Breast epithelium (tissue), 4 donors: Measurements from ENCODE around the gene CYREN. TPM values are rescaled to one million over a fixed set of nuclear protein-coding genes. Genes with fewer than 3 reads are reported as not detected.
"Not testable (repeated sequence)": the region's sequence is repeated elsewhere in the genome, so short reads cannot be mapped to it uniquely, and the experiment has no call there.

Source experiments
- DNase-seq, 2 donors: peaks; one replicate each; pipeline ENCODE4 v3.0.0-alpha.2; 2019; ENCODE audit warnings: low spot score in 2 of 2
- H3K27ac ChIP-seq, 2 donors: fragments of 200-600 bp; sonication (generic) in 1 of 2; one replicate each; pipeline ENCODE4 v1.5.1; 2016 to 2019; ENCODE audit warnings: mild to moderate bottlenecking in 1 of 2
- H3K27me3 ChIP-seq, 2 donors: fragments of 200-600 bp; sonication (generic) in 1 of 2; one replicate each; pipeline versions ENCODE4 v1.5.1 to v1.6.0; 2017 to 2019; ENCODE audit warnings: control low read depth in 1 of 2, mild to moderate bottlenecking in 1 of 2
- H3K36me3 ChIP-seq: fragments of 200-600 bp; one replicate; pipeline ENCODE4 v1.5.1; 2019
- H3K4me1 ChIP-seq, 2 donors: fragments of 200-600 bp; sonication (generic); one replicate each; pipeline ENCODE4 v1.5.1; 2016 to 2019; ENCODE audit warnings: control low read depth in 1 of 2
- H3K4me3 ChIP-seq, 3 donors: fragments of 200-600 bp; sonication (generic); 1 replicate in 2 of 3; 2 replicates in 1 of 3; pipeline ENCODE4 v1.5.1; 2016 to 2019; ENCODE audit warnings: mild to moderate bottlenecking in 3 of 3, moderate library complexity in 2 of 3
- H3K9me3 ChIP-seq, 2 donors: fragments of 200-600 bp; sonication (generic) in 1 of 2; one replicate each; pipeline ENCODE4 v1.5.1; 2016 to 2019; ENCODE audit warnings: control low read depth in 1 of 2
- POLR2A ChIP-seq: fragments of 450-650 bp; IDR thresholded peaks from one replicate; pipeline ENCODE4 v1.6.1; 2016; ENCODE audit warnings: antibody characterized with exemption, mild to moderate bottlenecking, moderate library complexity
- POLR2AphosphoS5 ChIP-seq, 3 donors: sonication (generic); formaldehyde crosslinking; IDR thresholded peaks; one replicate each; pipeline ENCODE4 v1.6.1; 2017; ENCODE audit warnings: antibody characterized with exemption in 3 of 3
- intact Hi-C: fragments of 100-400 bp; cut with DNase I; formaldehyde crosslinking; loops from one replicate; pipeline ENCODE4 v1.15.1; 2023; ENCODE audit warnings: low total_unique reads
- total RNA-seq, 3 donors: library from RNA; depleted of rRNA; stranded (reverse); fragments of >200 nt; gene quantifications; one replicate each; pipeline ENCODE4 v1.1.0, GENCODE V29; 2016
- TF ChIP-seq, protein P1 (sequence below), 3 donors: fragments of 450-650 bp; IDR thresholded peaks; one replicate each; pipeline ENCODE4 v1.5.1; 2016 to 2017; ENCODE audit warnings: antibody characterized with exemption in 3 of 3, mild to moderate bottlenecking in 3 of 3, moderate library complexity in 3 of 3

Gene CYREN
- total RNA-seq, 3 donors from 2014 or later, result 36.8 to 41.6 (median 41.6) TPM

DNA sequence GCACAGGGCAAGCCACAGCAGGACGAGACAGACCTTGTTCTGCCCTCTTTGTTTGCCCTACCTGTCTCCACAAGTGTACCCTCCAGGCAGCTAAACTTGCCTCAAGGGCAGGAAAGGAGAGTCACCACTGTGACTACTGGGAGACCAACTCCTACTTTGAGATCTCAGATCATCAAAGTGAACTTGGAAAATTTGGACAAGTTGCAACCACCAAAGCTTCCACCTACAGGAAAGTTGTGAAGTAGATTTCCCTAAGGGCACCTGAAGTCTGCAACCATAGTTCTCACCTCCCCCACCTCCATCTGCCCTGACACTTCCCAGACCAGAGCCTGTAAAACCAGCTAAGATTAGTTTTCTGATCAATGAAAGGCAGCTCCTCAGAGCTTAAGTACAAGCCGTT lies 43.3 kb upstream of the CYREN start:
- Histone ChIP-seq H3K36me3 (no peaks in the 10 kb centered on the region), H3K4me1 (no peaks in the 10 kb centered on the region), H3K27me3 (no peaks in the 10 kb centered on the region), H3K27ac (no peak overlapping the region), H3K4me3 (no peak overlapping the region), H3K9me3 (no peaks in the 10 kb centered on the region)
- no peak for DNase-seq
- intact Hi-C loops, result no loop called here
- TF ChIP-seq POLR2A, result no peak
- TF ChIP-seq, protein P1, sequence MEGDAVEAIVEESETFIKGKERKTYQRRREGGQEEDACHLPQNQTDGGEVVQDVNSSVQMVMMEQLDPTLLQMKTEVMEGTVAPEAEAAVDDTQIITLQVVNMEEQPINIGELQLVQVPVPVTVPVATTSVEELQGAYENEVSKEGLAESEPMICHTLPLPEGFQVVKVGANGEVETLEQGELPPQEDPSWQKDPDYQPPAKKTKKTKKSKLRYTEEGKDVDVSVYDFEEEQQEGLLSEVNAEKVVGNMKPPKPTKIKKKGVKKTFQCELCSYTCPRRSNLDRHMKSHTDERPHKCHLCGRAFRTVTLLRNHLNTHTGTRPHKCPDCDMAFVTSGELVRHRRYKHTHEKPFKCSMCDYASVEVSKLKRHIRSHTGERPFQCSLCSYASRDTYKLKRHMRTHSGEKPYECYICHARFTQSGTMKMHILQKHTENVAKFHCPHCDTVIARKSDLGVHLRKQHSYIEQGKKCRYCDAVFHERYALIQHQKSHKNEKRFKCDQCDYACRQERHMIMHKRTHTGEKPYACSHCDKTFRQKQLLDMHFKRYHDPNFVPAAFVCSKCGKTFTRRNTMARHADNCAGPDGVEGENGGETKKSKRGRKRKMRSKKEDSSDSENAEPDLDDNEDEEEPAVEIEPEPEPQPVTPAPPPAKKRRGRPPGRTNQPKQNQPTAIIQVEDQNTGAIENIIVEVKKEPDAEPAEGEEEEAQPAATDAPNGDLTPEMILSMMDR (IDR thresholded peaks at IDR 0.05), result no peak
- no peak for TF ChIP-seq POLR2AphosphoS5 (IDR thresholded peaks at IDR 0.05)

DNA sequence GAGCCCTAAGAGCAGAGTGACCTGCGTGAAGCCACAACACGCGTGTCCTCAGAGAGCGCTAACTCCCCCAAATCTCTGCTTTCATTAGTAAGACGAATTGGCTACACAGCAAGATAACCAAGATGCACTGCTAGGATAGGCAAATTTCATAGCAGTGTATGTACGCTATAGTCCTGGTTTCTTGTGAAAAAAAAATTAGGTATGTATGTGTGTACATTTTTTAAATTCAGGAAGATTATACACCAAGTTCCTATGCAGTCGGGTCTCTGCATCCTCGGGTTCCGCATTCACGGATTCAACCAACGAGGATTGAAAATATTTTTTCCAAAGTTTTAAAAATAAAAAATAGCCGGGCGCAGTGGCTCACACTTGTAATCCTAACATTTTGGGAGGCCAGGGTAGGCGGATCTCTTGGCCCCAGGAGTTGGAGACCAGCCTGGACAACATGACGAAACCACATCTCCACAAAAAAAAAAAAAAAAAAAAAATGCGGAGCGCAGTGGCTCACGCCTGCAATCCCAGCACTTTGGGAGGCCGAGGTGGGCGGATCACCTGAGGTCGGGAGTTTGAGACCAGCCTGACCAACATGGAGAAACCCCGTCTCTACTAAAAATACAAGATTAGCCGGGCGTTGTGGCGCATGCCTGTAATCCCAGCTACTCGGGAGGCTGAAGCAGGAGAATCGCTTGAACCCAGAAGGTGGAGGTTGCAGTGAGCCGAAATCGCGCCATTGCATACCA lies 41.6 kb upstream of the CYREN start:
- peak in 1 of 2 donors; percentile 67 for DNase-seq
- Histone ChIP-seq H3K4me3 (peak overlapping the region; percentile 74 to 85 (median 76)), H3K27ac (peak overlapping the region; percentile 94)
- H3K27me3 ChIP-seq, H3K4me1 ChIP-seq, intact Hi-C loops, H3K9me3 ChIP-seq, H3K36me3 ChIP-seq: not testable (repeated sequence)

- no peaks in the 10 kb centered on the region for H3K36me3 ChIP-seq
- peak within 1 kb of the TSS; percentile 94 for H3K27ac ChIP-seq
- TF ChIP-seq, protein P1 (IDR thresholded peaks at IDR 0.05), result no peak
- TF ChIP-seq POLR2AphosphoS5 (IDR thresholded peaks at IDR 0.05) (peak; percentile 62 to 91 (median 65)), POLR2A (peak; percentile 66)
- intact Hi-C loops, result no loop called here
- DNase-seq, result peak; percentile 96
- H3K4me3 ChIP-seq, result peak within 1 kb of the TSS; percentile 74 to 85 (median 76)
- H3K9me3 ChIP-seq, result no peaks in the 10 kb centered on the region
- H3K4me1 ChIP-seq, result no peaks in the 10 kb centered on the region
- H3K27me3 ChIP-seq, result no peaks in the 10 kb centered on the region
These were observed 40.9 kb upstream of the CYREN start, which contains the start of gene WDR91 for GRCh38 chr7:135211179-135211945. WDR91 (minus strand) TSS chr7:135211526; CDS start chr7:135211502, 24 bp downstream.

DNA sequence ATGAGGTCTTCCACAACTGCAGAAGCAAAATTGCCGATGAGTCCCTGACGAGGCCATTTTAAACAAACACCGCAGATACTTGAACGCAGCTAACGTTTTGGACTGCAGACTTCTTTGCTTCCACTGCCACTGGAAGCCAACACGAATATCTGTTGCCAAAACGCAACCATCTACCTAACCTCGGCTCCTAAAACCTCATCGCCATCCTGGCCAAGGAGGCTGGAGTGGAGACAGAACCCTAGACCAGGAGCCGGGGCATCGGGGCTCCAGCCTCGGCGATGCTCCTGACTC lies 40.3 kb upstream of the CYREN start:
- Histone ChIP-seq H3K27me3 (no peaks in the 10 kb centered on the region), H3K9me3 (no peaks in the 10 kb centered on the region), H3K4me1 (no peaks in the 10 kb centered on the region), H3K36me3 (no peaks in the 10 kb centered on the region), H3K4me3 (peak overlapping the region; percentile 74 to 85 (median 76)), H3K27ac (peak overlapping the region; percentile 94)
- intact Hi-C loops, result no loop called here
- DNase-seq, result no peak
- TF ChIP-seq, protein P1 (IDR thresholded peaks at IDR 0.05), result no peak
- TF ChIP-seq POLR2A (no peak), POLR2AphosphoS5 (IDR thresholded peaks at IDR 0.05) (no peak)

DNA sequence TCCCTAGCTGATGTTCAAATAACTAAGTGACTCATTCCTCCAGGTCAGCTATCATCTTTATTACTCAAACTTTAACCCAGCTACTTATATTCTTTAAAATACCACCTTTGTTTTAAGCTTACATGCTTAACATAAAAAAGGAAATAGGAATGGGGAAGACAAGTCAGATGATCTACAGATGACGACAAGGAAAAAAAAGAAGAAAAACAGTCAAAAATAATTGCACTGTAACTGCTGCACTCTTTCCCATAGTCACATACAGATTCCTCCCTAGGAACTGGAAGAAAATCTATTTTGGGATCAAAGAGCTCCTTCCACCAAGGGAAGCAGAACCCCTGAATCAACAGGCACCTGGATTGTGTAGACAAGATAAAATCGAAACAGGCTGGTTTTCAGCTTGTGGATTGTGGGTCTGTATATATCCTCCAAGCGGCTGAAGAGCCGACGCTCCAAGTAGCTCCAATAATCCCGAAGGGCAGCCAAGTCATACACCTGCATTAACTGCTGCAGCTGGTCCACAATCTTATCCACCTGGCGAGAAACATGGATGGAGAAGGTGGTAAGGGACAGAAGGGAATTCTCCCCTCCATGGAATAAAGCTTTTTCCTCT lies 38.8 kb upstream of the CYREN start:
- H3K4me3 ChIP-seq, result no peak overlapping the region
- intact Hi-C loops, result no loop called here
- no peaks in the 10 kb centered on the region for H3K27me3 ChIP-seq
- DNase-seq, result no peak
- no peaks in the 10 kb centered on the region for H3K36me3 ChIP-seq
- no peak overlapping the region for H3K27ac ChIP-seq
- TF ChIP-seq POLR2A (no peak), POLR2AphosphoS5 (IDR thresholded peaks at IDR 0.05) (no peak)
- TF ChIP-seq, protein P1 (IDR thresholded peaks at IDR 0.05), result no peak
- H3K9me3 ChIP-seq, result no peaks in the 10 kb centered on the region
- no peaks in the 10 kb centered on the region for H3K4me1 ChIP-seq
